Transverse colon (tissue), 4 donors: ENCODE measurements around the gene ARVCF. TPM values are rescaled to one million over a fixed set of nuclear protein-coding genes. Genes with fewer than 3 reads are reported as not detected.
A peak's percentile ranks its signal among the peaks of the same experiment; 100 is the strongest.

Experiments used
- DNase-seq: peaks from one replicate; pipeline ENCODE4 v3.0.0-alpha.2; 2019
- H3K27ac ChIP-seq, 4 donors: fragments of 200-600 bp; sonication (generic); 2 replicates each; pipeline ENCODE4 v1.5.1; 2016 to 2018; ENCODE audit warnings: inconsistent platforms in 4 of 4
- H3K27me3 ChIP-seq: fragments of 200-600 bp; sonication (generic); 2 replicates; pipeline ENCODE4 v1.5.1; 2017; ENCODE audit warnings: inconsistent platforms
- H3K36me3 ChIP-seq, 4 donors: fragments of 200-600 bp; sonication (generic); 2 replicates each; pipeline ENCODE4 v1.5.1; 2017 to 2019; ENCODE audit warnings: inconsistent platforms in 4 of 4
- H3K4me1 ChIP-seq, 4 donors: fragments of 200-600 bp; sonication (generic); 2 replicates each; pipeline ENCODE4 v1.5.1; 2017 to 2020; ENCODE audit warnings: inconsistent platforms in 4 of 4
- H3K4me3 ChIP-seq, 4 donors: fragments of 200-600 bp; sonication (generic); 1 replicate in 1 of 4; 2 replicates in 3 of 4; pipeline versions ENCODE4 v1.5.1 to v1.6.1; 2017 to 2019; ENCODE audit warnings: inconsistent platforms in 4 of 4
- H3K9me3 ChIP-seq, 2 donors: fragments of 200-600 bp; sonication (generic); 2 replicates each; pipeline ENCODE4 v1.5.1; 2017 to 2019; ENCODE audit warnings: inconsistent platforms in 2 of 2
- EP300 ChIP-seq: sonication (generic); formaldehyde crosslinking; IDR thresholded peaks from one replicate; pipeline ENCODE4 v1.6.1; 2017; ENCODE audit warnings: antibody characterized with exemption, low read depth
- POLR2A ChIP-seq: fragments of 450-650 bp; IDR thresholded peaks from one replicate; pipeline ENCODE4 v1.6.1; 2016; ENCODE audit warnings: antibody characterized with exemption, mild to moderate bottlenecking, moderate library complexity
- POLR2AphosphoS5 ChIP-seq, 3 donors: sonication (generic); formaldehyde crosslinking; IDR thresholded peaks; one replicate each; pipeline ENCODE4 v1.6.1; 2016; ENCODE audit warnings: antibody characterized with exemption in 3 of 3
- WGBS, 2 donors: methylation state at CpG; one replicate each; pipeline ENCODE4 v1.1.5; 2018; ENCODE audit warnings: low coverage in 1 of 2; 5-methylcytosine and 5-hydroxymethylcytosine counted together
- in situ Hi-C, 4 donors: fragments of 200-750 bp; cut with MboI; loops; one replicate each; pipeline versions ENCODE4 v1.15.0 to v1.15.1; 2017; ENCODE audit warnings: low sequenced_read_pairs in 3 of 4, low pct_ligation_motif_present in 1 of 4, low pct_unique_long_range_greater_than_20kb in 1 of 4
- intact Hi-C: fragments of 100-400 bp; cut with DNase I; formaldehyde crosslinking; loops from one replicate; pipeline ENCODE4 v1.15.1; 2023; ENCODE audit warnings: low total_unique reads
- total RNA-seq, 4 donors: library from RNA; depleted of rRNA; stranded (reverse); fragments of >200 nt; gene quantifications; one replicate each; pipeline ENCODE4 v1.1.0, GENCODE V29; 2016
- TF ChIP-seq, protein P1 (sequence below), 5 experiments: fragments of 200-600 bp in 3 of 5; fragments of 450-650 bp in 2 of 5; sonication (generic) in 3 of 5; IDR thresholded peaks; 1 replicate in 2 of 5; 2 replicates in 3 of 5; pipeline ENCODE4 v1.5.1; 2016 to 2017; ENCODE audit warnings: antibody characterized with exemption in 5 of 5, inconsistent platforms in 3 of 5, mild to moderate bottlenecking in 2 of 5, moderate library complexity in 1 of 5

ARVCF gene
- total RNA-seq, 4 donors from 2014 or later = 15.3 to 81.6 (median 19.3) TPM

GRCh38 chr22:19996694-19997384 is 19.8 kb downstream of the ARVCF start:
- Histone ChIP-seq H3K9me3 (no peaks in the 10 kb centered on the region), H3K27me3 (no peaks in the 10 kb centered on the region), H3K36me3 (no peaks in the 10 kb centered on the region), H3K4me1 (no peaks in the 10 kb centered on the region), H3K4me3 (no peak overlapping the region), H3K27ac (no peak overlapping the region)
- 84% methylated on average over 12 of the region's 12 CpGs; no CpG with 5 or more reads in 1 of the 2 donors for WGBS, 2 donors
- TF ChIP-seq POLR2AphosphoS5 (IDR thresholded peaks at IDR 0.05) (no peak), EP300 (no peak), POLR2A (no peak)
- TF ChIP-seq, protein P1, sequence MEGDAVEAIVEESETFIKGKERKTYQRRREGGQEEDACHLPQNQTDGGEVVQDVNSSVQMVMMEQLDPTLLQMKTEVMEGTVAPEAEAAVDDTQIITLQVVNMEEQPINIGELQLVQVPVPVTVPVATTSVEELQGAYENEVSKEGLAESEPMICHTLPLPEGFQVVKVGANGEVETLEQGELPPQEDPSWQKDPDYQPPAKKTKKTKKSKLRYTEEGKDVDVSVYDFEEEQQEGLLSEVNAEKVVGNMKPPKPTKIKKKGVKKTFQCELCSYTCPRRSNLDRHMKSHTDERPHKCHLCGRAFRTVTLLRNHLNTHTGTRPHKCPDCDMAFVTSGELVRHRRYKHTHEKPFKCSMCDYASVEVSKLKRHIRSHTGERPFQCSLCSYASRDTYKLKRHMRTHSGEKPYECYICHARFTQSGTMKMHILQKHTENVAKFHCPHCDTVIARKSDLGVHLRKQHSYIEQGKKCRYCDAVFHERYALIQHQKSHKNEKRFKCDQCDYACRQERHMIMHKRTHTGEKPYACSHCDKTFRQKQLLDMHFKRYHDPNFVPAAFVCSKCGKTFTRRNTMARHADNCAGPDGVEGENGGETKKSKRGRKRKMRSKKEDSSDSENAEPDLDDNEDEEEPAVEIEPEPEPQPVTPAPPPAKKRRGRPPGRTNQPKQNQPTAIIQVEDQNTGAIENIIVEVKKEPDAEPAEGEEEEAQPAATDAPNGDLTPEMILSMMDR (IDR thresholded peaks at IDR 0.05) = no peak
- in situ Hi-C loops = no loop called here
- intact Hi-C loops = no loop called here
- no peak for DNase-seq

DNA sequence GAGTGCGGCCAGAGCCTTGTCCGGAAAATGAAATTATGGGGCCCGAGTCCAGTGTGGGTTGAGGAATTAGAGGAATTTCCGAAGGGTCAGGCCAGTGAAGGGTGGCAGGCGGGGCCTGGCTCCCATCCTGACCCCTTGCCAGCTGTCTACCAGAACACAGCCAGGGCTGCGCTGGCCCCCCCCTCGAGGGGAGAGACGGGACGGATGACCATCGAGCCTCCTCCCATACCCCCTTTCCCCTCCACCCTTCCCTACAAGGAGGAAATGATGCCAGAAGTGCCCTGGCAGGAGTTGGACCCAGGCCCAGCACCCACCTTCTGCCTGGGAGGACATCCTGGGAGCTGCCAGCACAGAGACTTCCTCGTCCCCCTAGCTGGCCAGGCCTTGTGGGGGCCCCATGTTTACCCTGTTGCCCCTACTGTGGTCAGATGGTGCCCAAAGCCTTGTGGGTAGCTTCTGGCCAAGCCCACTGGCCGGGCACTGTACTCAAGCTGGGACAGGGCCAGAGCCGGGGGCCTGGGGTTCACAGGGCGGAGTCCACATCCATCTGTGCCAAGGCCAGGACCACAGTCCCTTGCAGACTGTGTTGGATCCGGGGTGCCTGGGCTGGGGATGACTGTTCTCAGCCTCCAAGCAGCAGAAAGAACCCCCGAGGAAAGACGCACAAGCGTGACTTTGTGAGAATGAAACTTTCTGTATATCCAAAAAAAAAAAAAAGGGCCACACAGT is 20.8 kb downstream of the ARVCF start:
- H3K4me1 ChIP-seq = no peaks in the 10 kb centered on the region
- H3K27ac ChIP-seq = peak overlapping the region; percentile 13 to 55 (median 29)
- no peaks in the 10 kb centered on the region for H3K27me3 ChIP-seq
- TF ChIP-seq, protein P1 (IDR thresholded peaks at IDR 0.05) = no peak
- TF ChIP-seq POLR2AphosphoS5 (IDR thresholded peaks at IDR 0.05) = no peak
- no peak for TF ChIP-seq EP300
- TF ChIP-seq POLR2A = no peak
- DNase-seq = no peak
- intact Hi-C loops (no loop called here), in situ Hi-C loops (no loop called here)
- H3K9me3 ChIP-seq = no peaks in the 10 kb centered on the region
- 67 to 100% methylated on average over 3 to 17 of the region's 18 CpGs for WGBS, 2 donors
- H3K4me3 ChIP-seq = no peak overlapping the region
- no peaks in the 10 kb centered on the region for H3K36me3 ChIP-seq

- no peak overlapping the region for H3K4me3 ChIP-seq
- no peaks in the 10 kb centered on the region for H3K9me3 ChIP-seq
- no peak for DNase-seq
- H3K36me3 ChIP-seq = no peaks in the 10 kb centered on the region
- in situ Hi-C loops = no loop called here
- H3K27me3 ChIP-seq = no peaks in the 10 kb centered on the region
- H3K4me1 ChIP-seq = no peaks in the 10 kb centered on the region
- H3K27ac ChIP-seq = peak overlapping the region in 2 of 4 donors; percentile 20 to 55
- TF ChIP-seq POLR2AphosphoS5 (IDR thresholded peaks at IDR 0.05) (no peak), POLR2A (no peak), EP300 (no peak)
- TF ChIP-seq, protein P1 (IDR thresholded peaks at IDR 0.05) = no peak
- intact Hi-C loops = no loop called here
- WGBS, 2 donors = 67 to 79% methylated on average over 10 to 12 of the region's 12 CpGs
These were observed 21.6 kb downstream of the ARVCF start for GRCh38 chr22:19994851-19995610.

DNA sequence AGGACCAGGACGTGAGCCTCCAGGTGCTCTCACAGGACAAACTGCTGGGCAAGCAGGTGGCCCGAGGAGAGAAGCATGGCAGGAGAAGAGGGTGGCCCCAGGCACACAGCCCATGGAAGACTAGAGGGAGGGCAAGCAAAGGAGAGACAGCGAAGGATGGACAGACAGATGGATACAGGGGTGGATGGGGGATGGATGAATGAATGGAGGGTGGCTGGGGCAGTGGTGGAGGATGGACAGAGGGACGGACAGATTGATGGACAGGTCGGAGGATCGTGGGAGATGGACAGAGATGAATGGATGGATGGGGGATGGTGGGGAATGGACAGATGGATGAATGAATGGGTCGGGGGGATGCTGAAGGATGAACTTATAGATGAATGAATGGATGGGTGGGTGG is 22.7 kb downstream of the ARVCF start:
- Histone ChIP-seq H3K9me3 (no peaks in the 10 kb centered on the region), H3K27ac (no peak overlapping the region), H3K4me3 (no peak overlapping the region), H3K27me3 (no peaks in the 10 kb centered on the region), H3K4me1 (no peaks in the 10 kb centered on the region), H3K36me3 (no peaks in the 10 kb centered on the region)
- DNase-seq = no peak
- TF ChIP-seq EP300 (no peak), POLR2AphosphoS5 (IDR thresholded peaks at IDR 0.05) (no peak)
- TF ChIP-seq, protein P1 (IDR thresholded peaks at IDR 0.05) = no peak
- intact Hi-C loops (no loop called here), in situ Hi-C loops (no loop called here)
- WGBS, 2 donors = 77 to 82% methylated on average over 5 to 7 of the region's 7 CpGs
